ENCODE measurements around the gene PBOV1.

PBOV1 gene

DNA sequence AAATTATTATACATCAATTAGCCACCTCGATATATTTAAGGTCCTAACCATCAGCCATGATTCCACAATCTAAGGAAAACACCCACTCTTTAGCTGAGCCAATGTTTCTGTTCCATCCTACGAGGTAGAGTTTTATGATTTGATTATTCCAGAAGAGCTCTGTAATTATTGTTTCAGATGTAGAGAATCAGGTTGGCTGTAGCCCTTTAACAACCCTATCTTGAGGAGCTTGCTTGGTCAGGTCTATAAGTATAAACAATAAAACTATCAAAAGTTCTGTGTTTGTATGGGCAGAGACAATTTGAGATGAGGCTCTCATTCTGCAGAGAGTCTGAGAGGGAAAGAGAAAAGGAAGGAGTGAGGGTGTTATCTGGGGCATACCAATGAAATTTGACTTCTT lies at the start of gene PBOV1:
Gene PBOV1, minus strand, starts transcription at position 43 of the 400 bp plus-strand sequence. CDS start 96 bp downstream, outside the sequence.
- DNase-seq: no peak

DNA sequence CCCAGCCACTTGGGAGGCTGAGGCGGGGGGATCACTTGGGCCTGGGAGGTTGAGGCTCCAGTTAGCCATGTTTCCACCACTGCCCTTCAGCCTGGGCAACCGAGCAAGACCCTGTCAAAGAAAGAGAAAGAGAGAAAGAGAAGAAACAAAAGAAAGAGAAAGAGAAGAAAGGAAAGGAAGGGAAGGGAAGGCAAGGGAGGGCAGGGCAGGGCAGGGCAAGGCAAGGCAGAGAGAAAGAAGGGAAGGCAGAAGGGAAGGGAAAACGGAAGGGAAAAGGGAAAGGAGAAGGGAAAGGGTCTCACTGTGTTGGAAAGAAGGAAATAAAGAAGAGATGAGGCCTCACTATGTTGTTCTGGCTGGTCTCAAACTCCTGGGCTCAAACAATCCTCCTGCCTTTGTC lies 47.8 kb upstream of the PBOV1 start:
- DNase-seq: no peak

DNA sequence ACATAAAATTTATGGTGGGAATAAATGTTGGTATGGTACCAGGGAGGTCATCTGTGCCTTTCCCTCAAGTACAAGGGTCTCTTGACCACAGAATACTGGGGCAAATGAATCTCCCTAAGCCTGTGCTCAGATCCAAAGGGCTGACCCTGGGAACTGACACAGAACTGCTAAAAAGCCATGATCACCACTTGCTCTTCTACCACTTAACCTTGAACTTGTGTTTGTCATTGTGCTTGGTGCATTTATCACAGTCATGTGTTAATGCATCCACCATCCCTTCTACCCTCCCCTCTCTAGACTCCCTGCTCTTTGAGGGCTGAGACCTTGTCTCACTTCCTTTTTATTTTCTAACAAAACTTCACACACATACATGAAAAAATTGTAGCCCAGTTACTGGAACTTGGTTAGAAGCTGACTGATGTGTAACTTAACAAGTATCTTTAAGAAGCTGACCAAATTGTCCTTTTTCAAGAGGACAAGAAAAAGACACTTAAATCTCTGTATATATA lies 46.1 kb upstream of the PBOV1 start:
- no peak for DNase-seq

DNA sequence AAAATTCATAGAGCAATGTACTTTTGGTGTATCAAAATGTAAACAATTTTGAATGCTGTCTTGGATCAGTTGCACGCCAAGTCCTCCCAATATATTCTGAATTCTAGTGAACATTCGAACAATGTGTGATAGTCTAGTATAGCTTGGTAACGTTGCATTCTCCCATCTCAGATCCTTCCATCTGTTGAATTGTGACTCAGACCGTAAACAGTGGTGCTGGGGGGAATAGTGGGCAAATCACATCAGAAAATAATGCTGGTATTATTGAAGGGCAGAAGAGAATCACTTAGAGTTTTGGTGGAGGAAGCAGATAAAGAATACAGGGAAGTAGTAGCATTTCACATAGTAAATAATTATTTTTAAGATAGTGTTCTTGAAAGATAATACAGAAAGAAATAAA lies 45.7 kb upstream of the PBOV1 start:
- DNase-seq: no peak

DNA sequence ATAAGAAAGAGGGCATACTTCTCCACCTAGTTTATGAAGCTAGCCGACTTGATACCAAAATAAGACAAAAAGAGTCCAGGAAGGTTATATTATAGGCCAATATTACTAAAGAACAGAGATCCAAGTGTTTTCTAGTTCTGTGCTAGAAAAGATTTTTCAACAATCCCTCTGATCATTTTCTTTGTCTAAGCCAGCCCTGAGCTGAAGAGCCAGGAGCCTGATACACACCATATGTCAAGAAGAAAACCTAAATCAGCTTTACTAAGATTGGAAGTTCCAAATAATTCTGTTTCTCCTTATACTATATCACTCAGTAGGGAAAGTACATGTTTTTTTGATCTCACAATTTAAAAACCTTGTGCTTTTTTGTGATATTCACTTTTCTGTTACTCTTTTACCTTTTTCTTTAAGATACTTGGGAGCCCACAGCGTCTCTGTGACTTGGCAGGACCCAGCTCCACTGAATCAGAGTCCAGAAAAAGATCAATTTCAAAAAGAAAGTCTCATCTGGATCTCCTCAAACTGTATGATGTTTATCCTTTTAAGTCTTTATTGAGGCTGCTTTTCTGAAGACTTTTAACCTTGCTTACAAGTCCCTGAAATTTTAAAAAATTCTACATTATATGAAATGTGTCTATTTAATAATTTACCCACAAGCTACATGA lies 43.0 kb upstream of the PBOV1 start:
- DNase-seq: no peak

DNA sequence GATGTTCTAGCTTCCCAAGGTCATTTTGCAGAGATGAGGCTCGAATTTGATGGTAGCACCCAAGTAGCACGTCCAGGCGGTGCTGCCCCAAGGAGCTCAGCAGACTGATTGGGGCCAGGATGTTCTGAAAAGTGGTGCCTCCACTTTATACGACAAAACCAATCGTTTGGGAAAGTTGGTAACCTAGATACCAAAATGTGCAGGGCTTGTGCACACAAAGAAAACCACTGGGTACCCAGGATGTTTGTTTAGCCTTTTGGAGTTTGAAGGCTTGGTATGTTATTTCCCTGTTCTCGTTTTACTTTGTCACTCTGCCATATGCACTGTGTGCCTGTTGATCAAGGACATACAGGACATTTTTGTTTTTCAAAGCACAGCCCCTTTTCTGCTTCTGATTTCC lies 40.7 kb upstream of the PBOV1 start:
- DNase-seq: no peak

DNA sequence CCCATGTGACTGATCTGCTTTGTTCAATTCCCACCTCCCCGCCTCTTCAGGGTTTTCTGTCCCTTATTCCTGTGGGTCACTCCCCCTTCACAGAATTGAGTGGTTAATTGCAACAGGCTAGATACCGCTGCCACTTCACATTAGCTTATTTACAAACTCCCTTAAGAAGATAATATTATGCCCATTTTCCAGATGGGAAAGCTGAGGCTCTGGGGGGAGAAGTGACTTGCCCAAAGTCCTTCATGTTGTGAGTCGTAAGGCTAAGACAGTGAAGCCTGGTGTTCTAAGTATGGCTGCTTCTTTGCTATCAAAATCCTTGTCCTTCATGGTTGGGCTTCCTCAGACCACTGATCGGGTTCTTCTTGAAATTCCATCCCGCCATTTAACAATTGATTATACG lies 39.9 kb upstream of the PBOV1 start:
- no peak for DNase-seq

DNA sequence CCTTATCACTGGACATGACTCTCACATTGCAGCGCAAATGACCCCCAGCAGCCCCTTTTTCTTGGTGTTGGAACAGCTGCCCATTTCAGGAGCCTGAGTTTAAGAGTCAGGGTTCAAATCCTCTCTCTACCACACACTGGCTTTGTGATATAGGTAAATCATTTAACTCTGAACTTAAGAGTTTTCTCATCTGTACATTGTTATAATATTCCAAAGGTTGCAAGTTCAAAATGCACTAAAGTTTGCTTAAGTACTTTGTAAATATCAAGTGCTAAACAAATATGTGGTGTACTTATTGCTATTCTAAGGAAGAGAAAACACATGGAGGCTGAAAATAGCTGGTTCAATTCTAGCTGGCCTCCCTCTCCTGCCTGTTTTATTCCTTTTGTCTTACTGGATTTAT lies 39.3 kb upstream of the PBOV1 start:
- no peak for DNase-seq

DNA sequence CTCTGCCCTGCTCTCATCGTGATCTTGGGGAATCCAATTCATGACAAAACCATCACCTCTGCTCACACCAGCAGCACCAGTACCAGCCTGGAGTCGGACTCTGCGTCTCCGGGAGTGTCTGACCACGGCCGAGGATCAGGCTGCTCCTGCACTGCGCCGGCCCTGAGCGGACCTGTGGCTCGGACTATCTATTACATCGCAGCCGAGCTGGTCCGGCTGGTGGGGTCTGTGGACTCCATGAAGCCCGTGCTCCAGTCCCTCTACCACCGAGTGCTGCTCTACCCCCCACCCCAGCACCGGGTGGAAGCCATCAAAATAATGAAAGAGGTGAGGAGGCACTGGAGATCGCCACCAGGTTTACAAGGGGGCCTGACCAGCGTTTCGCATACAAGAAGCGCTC lies 37.2 kb upstream of the PBOV1 start:
- no peak for DNase-seq

DNA sequence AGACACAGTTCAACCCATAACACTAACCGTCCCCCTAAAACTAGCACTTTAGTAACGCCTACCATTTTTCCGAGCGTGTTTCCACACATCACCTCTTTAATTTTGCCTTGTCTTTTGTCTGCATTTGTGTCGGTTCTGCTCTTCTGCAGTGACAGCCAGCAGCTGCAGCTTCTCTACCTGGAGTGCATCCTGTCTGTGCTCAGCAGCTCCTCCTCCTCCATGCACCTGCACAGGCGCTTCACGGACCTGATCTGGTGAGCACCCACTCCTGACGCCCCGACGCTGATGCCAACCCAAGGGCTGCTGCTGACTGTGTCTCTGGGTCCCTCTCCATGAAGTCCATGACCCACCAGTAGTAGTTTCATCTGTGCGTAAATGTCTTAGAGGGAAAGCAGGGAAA lies 35.4 kb upstream of the PBOV1 start:
- DNase-seq: no peak

DNA sequence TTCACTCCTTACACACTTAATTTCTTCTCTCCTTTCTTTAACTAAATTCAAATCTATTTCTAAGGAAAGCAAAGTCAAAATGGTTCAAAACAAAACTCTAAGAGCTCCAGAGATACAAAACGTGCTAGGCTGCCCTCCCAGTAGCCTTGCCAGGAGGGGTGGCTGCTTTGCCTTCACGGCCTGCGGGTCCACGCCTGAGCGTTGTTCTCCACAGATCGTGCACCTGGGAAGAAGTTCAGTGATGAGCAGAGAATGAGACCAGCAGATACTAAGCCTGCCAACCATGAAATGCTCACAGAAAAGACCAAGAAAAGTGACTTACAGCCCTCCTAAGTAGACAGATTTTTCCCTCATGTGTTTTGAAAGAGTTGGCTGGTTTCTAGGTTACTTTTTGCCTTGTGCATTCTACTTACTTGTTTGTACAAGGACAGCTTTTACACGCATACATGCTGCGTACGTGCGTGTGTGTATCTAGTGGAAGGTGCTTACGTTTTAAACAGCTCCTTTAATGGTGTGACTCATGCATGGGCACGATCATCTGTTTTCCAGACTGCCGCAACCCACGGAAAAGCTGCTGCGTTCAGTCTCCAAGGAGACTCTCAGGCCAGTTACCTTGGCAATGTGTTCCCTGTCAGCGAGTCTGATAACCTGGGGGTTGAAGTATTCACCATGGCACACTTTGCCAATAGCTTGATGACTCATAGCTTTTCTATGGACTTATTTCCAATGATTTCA lies 32.4 kb upstream of the PBOV1 start:
- DNase-seq: no peak

DNA sequence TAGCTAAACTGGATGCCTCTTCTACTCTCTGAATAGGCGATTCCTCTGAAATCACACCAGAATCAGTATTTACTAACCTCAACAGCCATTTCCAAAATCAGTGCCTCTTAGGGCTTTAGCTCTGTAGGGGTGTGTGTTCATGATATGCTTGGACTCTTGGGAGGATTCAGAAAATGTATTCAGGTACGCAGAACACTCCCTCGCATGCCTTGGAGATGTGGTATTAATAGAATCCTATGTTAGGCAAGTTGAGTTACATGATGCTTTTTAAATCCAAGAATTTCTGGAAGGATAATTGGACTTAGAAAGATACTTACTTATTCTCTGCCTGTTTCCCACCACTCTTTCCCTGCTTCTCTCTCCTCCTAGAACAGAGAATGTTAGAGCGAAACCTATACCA lies 31.8 kb upstream of the PBOV1 start:
- no peak for DNase-seq

DNA sequence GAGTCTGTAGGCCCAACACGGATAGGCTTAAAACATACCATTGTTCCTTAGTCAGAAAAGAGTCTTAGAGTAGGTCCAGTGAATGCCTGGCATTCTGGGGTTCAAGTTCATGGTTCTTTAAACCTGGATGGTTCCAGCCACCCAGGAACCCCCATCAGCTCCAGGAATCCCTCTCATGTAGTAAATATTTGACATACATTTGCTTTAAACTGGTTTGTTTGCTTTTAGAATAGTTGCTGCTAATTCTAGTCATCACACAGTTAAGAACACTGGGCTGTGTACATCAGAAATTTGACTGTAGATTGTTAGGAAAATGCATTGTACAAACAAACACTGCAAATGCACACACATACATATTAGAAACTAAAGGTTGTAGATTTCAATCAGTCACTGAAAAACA lies 30.6 kb upstream of the PBOV1 start:
- DNase-seq: no peak

DNA sequence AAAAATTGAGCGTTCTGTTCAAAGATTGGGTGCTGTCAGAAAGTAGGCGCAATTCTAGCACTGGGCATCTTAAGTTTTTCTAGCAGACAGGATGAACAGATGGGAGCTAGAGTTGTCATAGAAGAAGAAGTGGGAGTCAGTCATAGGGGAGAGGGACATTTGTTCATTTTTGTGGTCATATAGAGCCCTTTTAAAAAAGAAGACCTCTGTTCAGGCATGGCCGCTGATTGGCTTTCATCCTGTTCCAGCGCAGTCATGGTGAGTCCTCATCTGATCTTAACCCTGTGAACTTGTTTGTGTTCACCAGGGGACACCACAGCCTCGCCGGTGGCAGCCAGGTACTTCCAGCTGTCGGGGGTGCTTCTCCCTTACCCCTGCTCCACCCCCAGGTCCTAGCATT lies 29.7 kb upstream of the PBOV1 start:
- no peak for DNase-seq

DNA sequence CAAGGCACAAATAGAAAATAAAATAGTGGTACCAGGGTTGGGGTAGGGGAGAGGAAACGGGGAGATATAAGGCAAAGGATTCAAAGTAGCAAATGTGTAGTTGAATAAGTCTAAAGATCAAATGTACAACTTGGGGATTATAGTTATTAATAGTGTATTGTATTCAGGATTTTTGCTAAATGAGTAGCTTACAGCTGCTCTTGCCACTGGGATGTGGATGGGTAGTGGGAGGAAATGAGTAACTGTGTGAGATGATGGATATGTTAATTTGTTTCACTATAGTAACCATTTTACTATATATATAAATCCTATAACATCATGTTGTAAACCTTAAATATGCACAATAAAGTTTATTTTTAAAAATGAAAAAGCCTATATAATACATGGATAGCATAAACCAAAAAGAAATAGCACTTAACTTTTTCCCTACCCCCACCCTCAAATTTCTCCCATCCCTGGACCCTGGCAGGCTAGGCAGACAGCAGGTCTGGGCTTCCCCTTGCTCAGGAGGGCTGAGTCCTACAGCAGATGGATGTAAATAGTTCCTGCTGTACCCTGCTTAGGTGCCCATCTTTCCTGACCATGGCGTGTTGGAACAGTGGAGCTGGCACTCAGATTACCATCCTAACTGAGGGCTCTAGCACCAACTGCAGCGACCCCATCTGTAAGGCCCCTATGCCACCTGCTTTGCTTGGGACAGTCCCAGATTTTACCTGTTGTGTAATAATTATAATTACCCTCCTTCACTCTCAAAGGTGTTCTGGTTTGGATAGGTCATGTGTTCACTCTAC lies 28.6 kb upstream of the PBOV1 start:
- DNase-seq: no peak

DNA sequence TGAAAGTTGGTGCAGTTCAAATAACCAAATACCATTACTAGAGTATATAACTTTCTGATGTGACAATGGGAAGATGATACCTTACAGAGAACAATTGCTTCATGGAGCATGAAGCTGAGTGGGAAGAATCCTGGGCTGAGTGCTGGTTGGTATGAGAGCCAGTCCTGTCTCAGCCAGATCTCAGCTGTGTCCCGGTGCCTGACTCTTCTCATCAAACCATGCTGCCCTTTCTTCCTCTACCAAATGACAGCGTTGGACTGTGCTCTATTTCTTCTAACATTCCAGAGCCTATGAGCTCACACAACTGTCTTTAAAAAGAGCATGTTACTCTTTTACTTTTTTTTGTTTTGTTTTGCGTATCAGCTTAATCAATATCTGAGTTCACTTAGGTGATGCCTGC lies 27.5 kb upstream of the PBOV1 start:
- no peak for DNase-seq

DNA sequence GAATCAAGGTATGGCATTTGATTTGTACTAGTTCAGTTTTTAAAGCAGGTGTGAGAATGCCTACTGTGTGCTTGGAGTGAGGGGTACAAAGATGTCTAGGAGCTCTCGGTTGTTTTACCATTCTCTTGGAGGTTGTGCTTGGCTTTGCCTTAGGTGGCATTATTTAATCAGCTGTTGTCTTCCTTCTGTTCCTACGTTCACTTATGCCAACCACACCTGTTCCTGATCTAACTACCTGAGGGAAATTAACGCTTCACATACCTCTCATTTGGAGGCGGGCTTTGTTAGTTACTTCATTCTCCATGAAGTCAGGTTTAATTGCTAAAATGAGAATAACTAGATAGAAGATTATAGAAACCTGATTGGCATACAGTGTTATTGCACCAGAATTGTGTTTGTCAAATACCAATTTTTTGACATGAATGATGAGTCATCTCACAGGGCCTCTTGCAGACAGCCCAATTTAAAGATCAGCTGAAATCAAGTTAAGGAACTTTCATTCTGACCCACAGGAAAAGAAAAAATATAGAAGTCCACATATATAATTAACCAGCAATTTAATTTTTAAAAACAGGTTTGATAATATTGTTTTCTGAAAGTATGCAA lies 24.8 kb upstream of the PBOV1 start:
- DNase-seq: no peak

DNA sequence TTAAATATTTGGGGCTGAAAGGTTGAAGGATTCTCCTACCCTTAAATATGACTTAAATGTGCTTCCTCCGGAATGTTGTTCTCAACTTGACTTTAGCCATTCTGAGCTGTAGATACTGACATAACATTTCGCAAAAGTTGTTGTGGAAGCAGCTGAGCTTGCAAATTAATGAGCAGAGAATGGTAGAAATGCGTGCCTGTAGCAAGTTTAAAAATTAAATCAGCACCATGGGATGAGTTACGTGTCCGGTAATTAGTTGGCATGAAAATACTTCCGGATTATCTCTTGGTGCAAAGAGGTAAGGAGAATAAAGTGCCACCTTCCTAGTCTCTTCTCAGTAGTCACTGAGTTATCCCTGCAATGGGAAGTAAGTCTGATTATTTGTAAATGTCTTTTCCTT lies 23.6 kb upstream of the PBOV1 start:
- DNase-seq: no peak

DNA sequence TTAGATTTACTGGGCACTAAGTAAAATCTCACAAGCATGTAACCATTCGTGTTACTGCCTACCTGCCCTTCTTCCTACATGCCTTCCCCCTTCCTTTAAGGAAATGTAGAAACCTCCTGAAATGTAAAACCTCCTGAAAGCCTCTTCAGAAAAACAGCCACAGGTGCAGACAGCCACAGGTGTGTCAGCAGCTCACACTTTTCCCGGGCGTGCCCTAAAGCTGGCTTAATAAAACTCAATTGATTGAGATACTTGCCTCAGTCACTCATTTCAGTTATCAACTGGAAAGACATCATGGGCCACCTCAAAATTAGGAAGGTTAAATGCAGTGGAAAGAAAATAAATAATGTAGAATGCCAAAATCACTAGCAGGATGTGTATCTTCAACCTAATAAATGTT lies 23.1 kb upstream of the PBOV1 start:
- no peak for DNase-seq

DNA sequence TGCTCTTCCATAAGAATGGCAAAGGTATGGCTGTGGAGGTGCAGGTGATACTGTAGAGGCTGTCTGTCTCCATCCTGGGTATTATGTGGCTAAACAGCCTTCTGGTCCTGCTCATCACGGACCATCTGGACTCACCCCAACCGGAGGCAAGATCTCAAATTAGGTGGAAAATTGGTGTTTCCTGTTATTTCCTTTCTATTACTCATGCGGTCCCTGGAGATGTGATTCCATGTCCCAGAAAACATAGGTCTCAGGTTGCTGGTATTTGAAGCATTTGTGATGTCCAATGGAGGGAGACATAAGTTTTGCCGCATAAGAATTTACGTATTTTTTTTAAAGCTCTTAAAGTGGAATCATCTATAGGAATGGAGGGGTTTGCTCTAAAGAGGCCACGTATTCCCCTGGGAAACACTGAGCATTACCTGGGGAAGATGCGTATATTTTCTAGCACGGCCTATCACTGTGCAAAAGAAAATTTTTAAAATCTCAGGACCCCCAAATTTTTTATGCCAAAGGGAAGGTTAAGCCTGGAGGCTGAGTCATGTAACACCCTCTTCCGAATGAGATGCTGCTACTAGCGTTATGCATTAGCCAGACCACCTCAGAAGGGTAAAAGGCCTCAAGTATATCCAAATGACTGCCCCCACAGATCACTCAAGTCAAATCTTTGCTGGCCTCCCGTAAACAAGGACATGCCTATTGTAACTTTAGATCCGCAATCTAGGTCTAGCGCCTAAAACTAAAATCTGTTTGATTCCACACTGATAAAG lies 22.4 kb upstream of the PBOV1 start:
- no peak for DNase-seq

DNA sequence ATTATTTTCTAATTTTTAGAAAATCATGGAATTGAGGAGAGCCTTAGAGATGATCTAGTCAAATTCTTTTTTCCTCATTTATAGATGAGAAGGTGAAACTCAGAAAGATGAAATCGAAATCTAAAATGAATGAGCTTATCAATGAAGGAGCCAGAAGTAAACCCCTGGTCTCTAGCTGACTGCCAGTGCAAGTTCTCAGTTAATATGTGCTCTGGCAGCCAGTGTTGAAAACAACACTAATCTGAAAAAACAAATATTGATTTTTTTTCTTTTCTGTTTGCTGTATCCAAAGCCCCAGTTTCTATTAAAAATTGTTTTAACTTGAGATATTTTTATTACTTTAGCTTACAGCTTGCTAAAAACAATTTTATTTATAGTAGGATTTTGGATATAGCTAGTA lies 21.5 kb upstream of the PBOV1 start:
- DNase-seq: no peak

DNA sequence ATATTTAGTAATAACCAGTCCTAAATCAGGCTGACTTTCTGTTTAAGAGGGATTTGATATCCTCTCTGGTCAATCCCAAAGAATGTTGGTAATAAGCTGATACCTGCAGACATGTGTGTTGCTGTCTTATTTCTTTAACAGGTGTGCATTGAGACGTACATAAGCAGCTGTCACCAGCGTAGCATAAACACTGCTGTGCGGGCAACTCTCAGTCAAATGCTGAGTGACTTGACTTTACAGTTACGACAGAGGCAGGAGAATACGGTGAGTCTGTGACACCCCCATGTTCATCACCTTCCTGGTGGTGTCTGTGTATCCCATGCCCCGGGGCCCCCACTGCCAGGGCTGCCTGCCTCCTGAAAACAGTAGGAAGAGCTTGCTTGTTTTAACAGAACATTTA lies 20.1 kb upstream of the PBOV1 start:
- no peak for DNase-seq

DNA sequence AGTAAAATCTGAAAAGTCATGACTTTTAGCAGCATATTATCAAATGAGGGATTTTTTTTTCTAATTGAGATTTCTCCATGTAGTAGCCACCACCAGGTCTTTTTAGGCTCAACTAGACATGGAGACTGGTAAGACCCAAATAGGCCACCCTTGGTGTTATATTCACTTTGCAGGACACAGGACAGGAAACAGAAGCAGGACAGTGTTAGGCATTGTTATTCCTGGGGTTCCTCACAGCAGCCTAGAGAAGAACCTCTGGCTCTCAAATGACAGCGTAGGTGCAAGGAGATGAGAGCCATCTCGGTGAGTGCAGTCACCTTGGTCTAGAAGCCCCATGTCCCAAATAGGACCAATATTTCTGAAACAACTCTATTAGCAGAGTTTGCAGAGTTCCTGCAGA lies 19.2 kb upstream of the PBOV1 start:
- no peak for DNase-seq

All from stimulated activated CD4-positive, alpha-beta T cell treated with anti-CD3 and anti-CD28 coated beads, Interleukin-12 subunit alpha, Interleukin-12 subunit beta, amount 100 ng/mL, for 4 hours (primary cell).